ENCODE measurements around the gene MZT2B. TPM values are rescaled to one million over a fixed set of nuclear protein-coding genes. Genes with fewer than 3 reads are reported as not detected.
"Not testable (repeated sequence)": the region's sequence is repeated elsewhere in the genome, so short reads cannot be mapped to it uniquely, and the experiment has no call there.

Gene MZT2B
- total and polyA plus RNA-seq, 7 donors, result 65.3 to 160 (median 109) TPM

DNA sequence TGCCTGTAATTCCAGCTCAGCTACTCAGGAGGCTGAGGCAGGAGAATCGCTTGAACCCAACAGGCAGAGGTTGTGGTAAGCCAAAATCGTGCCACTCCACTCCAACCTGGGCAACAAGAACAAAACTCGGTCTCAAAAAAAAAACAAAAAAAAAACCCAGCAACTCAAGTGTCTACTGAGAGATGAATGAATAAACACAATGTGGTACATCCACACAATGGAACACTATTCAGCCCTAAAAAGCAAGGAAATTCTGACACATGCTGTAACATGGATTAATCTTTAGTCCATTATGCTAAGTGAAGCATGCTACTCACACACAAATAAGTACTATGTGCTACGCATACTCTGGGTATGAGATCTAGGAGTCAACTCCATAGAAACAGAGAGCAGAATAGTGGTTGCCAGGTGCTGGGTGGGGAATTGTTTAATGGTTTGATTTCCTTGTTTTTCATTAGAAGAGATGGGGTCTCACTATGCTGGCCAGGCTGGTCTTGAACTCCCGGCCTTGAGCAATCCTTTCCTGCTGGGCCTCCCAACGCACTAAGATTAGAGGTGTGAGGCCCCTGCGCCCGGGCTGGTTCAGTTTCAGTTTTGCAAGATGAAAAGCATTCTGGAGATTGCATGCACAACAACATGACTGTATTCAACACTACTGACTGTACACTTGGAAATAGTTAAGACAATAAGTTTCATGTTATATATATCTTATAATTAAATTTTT, 16.6 kb upstream of the MZT2B start:
- DNase-seq (no peak), ATAC-seq (no peak)
- no peaks in the 10 kb centered on the region for H3K9me3 ChIP-seq
- H3K36me3 ChIP-seq (ENCODE audit: insufficient read depth in 1 of 2, low read depth in 1 of 2), result peaks cover 8 to 81% of the 10 kb centered on the region in 2 donors
- intact Hi-C loops (cut with DNase I), result no loop called here
- no peak for TF ChIP-seq CTCF (IDR thresholded peaks at IDR 0.05)
- H3K4me3 ChIP-seq, result no peak overlapping the region
- H3K27me3 ChIP-seq (ENCODE audit: insufficient read depth in 3 of 3, low read length in 2 of 3), result no peaks in the 10 kb centered on the region
- no peak overlapping the region for H3K27ac ChIP-seq
- WGBS, 3 donors, result 95 to 98% (median 98%) methylated on average over 8 of the region's 8 CpGs
- H3K4me1 ChIP-seq, result no peaks in the 10 kb centered on the region

DNA sequence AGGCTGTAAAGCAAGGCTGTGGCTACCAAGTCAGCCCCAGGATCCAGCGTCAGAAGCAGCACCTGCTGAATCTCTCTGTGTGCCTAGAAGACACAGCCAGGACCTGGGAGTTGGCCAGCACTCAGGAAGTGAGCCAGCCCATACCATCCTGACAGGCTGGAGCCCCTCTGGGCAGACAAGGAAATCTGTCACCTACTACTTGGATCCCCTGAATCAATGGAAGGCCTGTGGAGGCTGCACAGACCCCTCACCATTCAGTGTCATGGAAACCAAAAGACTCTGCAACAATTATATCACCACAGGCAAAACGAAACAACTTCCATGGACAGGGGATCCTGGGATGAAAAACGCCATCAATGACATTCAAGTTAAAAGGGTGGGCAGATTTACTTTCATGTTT, 15.5 kb upstream of the MZT2B start:
- 67 to 74% (median 70%) methylated on average over 3 of the region's 3 CpGs for WGBS, 3 donors
- H3K4me3 ChIP-seq; H3K27me3 ChIP-seq (ENCODE audit: insufficient read depth in 3 of 3, low read length in 2 of 3); H3K27ac ChIP-seq; intact Hi-C loops (cut with DNase I); ATAC-seq; DNase-seq; H3K4me1 ChIP-seq; H3K9me3 ChIP-seq: not testable (repeated sequence)
- H3K36me3 ChIP-seq (ENCODE audit: insufficient read depth in 1 of 2, low read depth in 1 of 2), result peaks cover 8 to 89% of the 10 kb centered on the region in 2 donors

DNA sequence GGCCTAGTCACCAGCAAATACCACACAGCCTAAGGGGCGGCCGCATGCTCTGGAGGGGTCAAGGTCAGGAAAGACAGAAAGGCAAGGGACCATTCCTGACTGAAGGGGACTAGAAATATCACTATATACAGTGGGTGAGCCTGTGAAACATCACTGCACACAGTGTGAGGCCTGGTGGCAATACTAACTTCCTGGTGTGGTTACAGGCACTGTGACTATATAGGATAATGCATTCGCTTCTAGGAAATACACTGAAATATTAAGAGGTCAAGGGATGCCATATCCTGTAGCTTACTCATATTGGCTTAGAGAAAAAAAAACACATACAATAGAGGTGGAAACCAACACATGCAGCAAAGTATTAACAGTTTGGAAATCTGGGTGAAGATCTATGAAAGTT, 12.9 kb upstream of the MZT2B start:
- intact Hi-C loops (cut with DNase I); ATAC-seq; H3K9me3 ChIP-seq; DNase-seq; H3K4me3 ChIP-seq; H3K27ac ChIP-seq; H3K27me3 ChIP-seq (ENCODE audit: insufficient read depth in 3 of 3, low read length in 2 of 3); H3K4me1 ChIP-seq: not testable (repeated sequence)
- WGBS, 3 donors, result 95 to 100% (median 96%) methylated on average over 3 of the region's 3 CpGs
- peaks cover 11 to 98% of the 10 kb centered on the region in 2 donors for H3K36me3 ChIP-seq (ENCODE audit: insufficient read depth in 1 of 2, low read depth in 1 of 2)

GRCh38 chr2:130169896-130170295, 12.2 kb upstream of the MZT2B start:
- no peaks in the 10 kb centered on the region for H3K9me3 ChIP-seq
- no peaks in the 10 kb centered on the region for H3K4me1 ChIP-seq
- DNase-seq (no peak), ATAC-seq (no peak)
- WGBS, 3 donors, result 89 to 95% (median 92%) methylated on average over 7 of the region's 7 CpGs
- intact Hi-C loops (cut with DNase I), result no loop called here
- TF ChIP-seq CTCF (IDR thresholded peaks at IDR 0.05), result no peak
- H3K36me3 ChIP-seq (ENCODE audit: insufficient read depth in 1 of 2, low read depth in 1 of 2), result peaks cover 15 to 99% of the 10 kb centered on the region in 2 donors
- H3K27ac ChIP-seq, result no peak overlapping the region
- no peaks in the 10 kb centered on the region for H3K27me3 ChIP-seq (ENCODE audit: insufficient read depth in 3 of 3, low read length in 2 of 3)
- no peak overlapping the region for H3K4me3 ChIP-seq

GRCh38 chr2:130174866-130175265, 7.2 kb upstream of the MZT2B start:
- H3K27me3 ChIP-seq (ENCODE audit: insufficient read depth in 3 of 3, low read length in 2 of 3); intact Hi-C loops (cut with DNase I); H3K9me3 ChIP-seq; H3K4me1 ChIP-seq; H3K4me3 ChIP-seq; H3K27ac ChIP-seq: not testable (repeated sequence)
- DNase-seq, result peak in 1 of 2 donors; percentile 47
- WGBS, 3 donors, result 64 to 81% (median 73%) methylated on average over 5 of the region's 5 CpGs
- ATAC-seq, result peak; percentile 36 to 93 (median 72)
- H3K36me3 ChIP-seq (ENCODE audit: insufficient read depth in 1 of 2, low read depth in 1 of 2), result peaks cover 7 to 64% of the 10 kb centered on the region in 2 donors

GRCh38 chr2:130180404-130181324, 1.4 kb upstream of the MZT2B start:
- H3K27me3 ChIP-seq (ENCODE audit: insufficient read depth in 3 of 3, low read length in 2 of 3); H3K9me3 ChIP-seq; DNase-seq; H3K4me1 ChIP-seq; ATAC-seq: not testable (repeated sequence)
- peak overlapping the region; percentile 93 for H3K27ac ChIP-seq
- peak overlapping the region; percentile 90 for H3K4me3 ChIP-seq
- WGBS, 3 donors, result 22 to 24% (median 23%) methylated on average over 38 of the region's 38 CpGs
- intact Hi-C loops (cut with DNase I), result loop anchor here (5.0 kb wide), 1 partner anchor 162 kb away; the partner anchor contains the start of gene IMP4 (in 2 of the 2)
- peaks cover 0 to 20% of the 10 kb centered on the region in 2 donors for H3K36me3 ChIP-seq (ENCODE audit: insufficient read depth in 1 of 2, low read depth in 1 of 2)

Data from psoas muscle (tissue), 8 donors.